ENCODE measurements around the gene CFHR3. TPM values are rescaled to one million over a fixed set of nuclear protein-coding genes. Genes with fewer than 3 reads are reported as not detected.
A peak's percentile ranks its signal among the peaks of the same experiment; 100 is the strongest.

CFHR3 gene
- total RNA-seq (2022) (not detected in 2 replicates), Bru-seq, nascent RNA (percentile 18 among the genes with signal in this experiment), BruChase-seq, experiment 1, labeled RNA remaining after a 6-hour chase (percentile 14 among the genes with signal in this experiment), BruChase-seq, experiment 2, labeled RNA remaining after a 2-hour chase (percentile 11 among the genes with signal in this experiment)
- long read RNA-seq = 0 reads

- Mint-ChIP-seq H3K27me3 (ENCODE audit: unreplicated experiment) (no peaks in the 10 kb centered on the region), H3K27ac (ENCODE audit: unreplicated experiment) (no peak within 1 kb of the TSS), H3K9me3 (ENCODE audit: low read depth, unreplicated experiment) (no peaks in the 10 kb centered on the region), H3K4me3 (ENCODE audit: low read depth, unreplicated experiment) (no peak within 1 kb of the TSS), H3K4me1 (ENCODE audit: low read depth, unreplicated experiment) (no peaks in the 10 kb centered on the region), H3K36me3 (ENCODE audit: insufficient read depth, unreplicated experiment) (no peaks in the 10 kb centered on the region)
- BruUV-seq (replicated peaks) = no TSS peak
- CTCF ChIA-PET = no interaction called here
- no peak for TF ChIP-seq CTCF (IDR thresholded peaks at IDR 0.05; ENCODE audit: unreplicated experiment)
- no peak for DNase-seq
- intact Hi-C loops (cut with micrococcal nuclease; ENCODE audit: unreplicated experiment) = no loop called here
Measured at GRCh38 chr1:196774603-196775002, at the start of gene CFHR3. TSS of gene CFHR3 (plus strand) at chr1:196774840. CDS start at chr1:196774887, 47 bp downstream.

- H3K9me3 Mint-ChIP-seq (ENCODE audit: low read depth, unreplicated experiment) = no peaks in the 10 kb centered on the region
- no peaks in the 10 kb centered on the region for H3K36me3 Mint-ChIP-seq (ENCODE audit: insufficient read depth, unreplicated experiment)
- intact Hi-C loops (cut with micrococcal nuclease; ENCODE audit: unreplicated experiment) = no loop called here
- CTCF ChIA-PET = no interaction called here
- H3K4me1 Mint-ChIP-seq (ENCODE audit: low read depth, unreplicated experiment) = no peaks in the 10 kb centered on the region
- H3K27ac Mint-ChIP-seq (ENCODE audit: unreplicated experiment) = no peak overlapping the region
- BruUV-seq (replicated peaks) = no TSS peak
- no peak for TF ChIP-seq CTCF (IDR thresholded peaks at IDR 0.05; ENCODE audit: unreplicated experiment)
- DNase-seq = no peak
- H3K27me3 Mint-ChIP-seq (ENCODE audit: unreplicated experiment) = no peaks in the 10 kb centered on the region
- no peak overlapping the region for H3K4me3 Mint-ChIP-seq (ENCODE audit: low read depth, unreplicated experiment)
Measured at GRCh38 chr1:196732526-196732925, 42.1 kb upstream of the CFHR3 start.

GRCh38 chr1:196733091-196733970, 41.3 kb upstream of the CFHR3 start:
- no TSS peak for BruUV-seq (replicated peaks)
- CTCF ChIA-PET = no interaction called here
- DNase-seq = no peak
- H3K27me3 Mint-ChIP-seq (ENCODE audit: unreplicated experiment) = no peaks in the 10 kb centered on the region
- peaks cover 5% of the 10 kb centered on the region for H3K9me3 Mint-ChIP-seq (ENCODE audit: low read depth, unreplicated experiment)
- H3K36me3 Mint-ChIP-seq (ENCODE audit: insufficient read depth, unreplicated experiment) = no peaks in the 10 kb centered on the region
- no peak for TF ChIP-seq CTCF (IDR thresholded peaks at IDR 0.05; ENCODE audit: unreplicated experiment)
- intact Hi-C loops (cut with micrococcal nuclease; ENCODE audit: unreplicated experiment) = no loop called here
- H3K4me1 Mint-ChIP-seq (ENCODE audit: low read depth, unreplicated experiment) = no peaks in the 10 kb centered on the region
- H3K27ac Mint-ChIP-seq (ENCODE audit: unreplicated experiment) = no peak overlapping the region
- H3K4me3 Mint-ChIP-seq (ENCODE audit: low read depth, unreplicated experiment) = no peak overlapping the region

- Mint-ChIP-seq H3K27ac (ENCODE audit: unreplicated experiment) (no peak overlapping the region), H3K9me3 (ENCODE audit: low read depth, unreplicated experiment) (peaks cover 5% of the 10 kb centered on the region), H3K27me3 (ENCODE audit: unreplicated experiment) (no peaks in the 10 kb centered on the region), H3K4me1 (ENCODE audit: low read depth, unreplicated experiment) (no peaks in the 10 kb centered on the region), H3K36me3 (ENCODE audit: insufficient read depth, unreplicated experiment) (no peaks in the 10 kb centered on the region), H3K4me3 (ENCODE audit: low read depth, unreplicated experiment) (no peak overlapping the region)
- no peak for DNase-seq
- intact Hi-C loops (cut with micrococcal nuclease; ENCODE audit: unreplicated experiment) = no loop called here
- CTCF ChIA-PET = no interaction called here
- no TSS peak for BruUV-seq (replicated peaks)
- TF ChIP-seq CTCF (IDR thresholded peaks at IDR 0.05; ENCODE audit: unreplicated experiment) = no peak
Measured at GRCh38 chr1:196734006-196734405, 40.6 kb upstream of the CFHR3 start.
